Vagina (tissue), 2 donors: ENCODE data around the gene ITGAL.

Experiments
- POLR2A ChIP-seq, 2 donors: fragments of 450-650 bp; IDR thresholded peaks; one replicate each; pipeline ENCODE4 v1.6.1; 2017; ENCODE audit warnings: antibody characterized with exemption in 2 of 2, mild to moderate bottlenecking in 2 of 2, moderate library complexity in 2 of 2
- TF ChIP-seq, protein P1 (sequence below), 3 experiments: fragments of 450-650 bp in 2 of 3; fragments of 200-600 bp in 1 of 3; sonication (generic) in 1 of 3; IDR thresholded peaks; one replicate each; pipeline ENCODE4 v1.5.1; 2017 to 2019; ENCODE audit warnings: antibody characterized with exemption in 3 of 3, mild to moderate bottlenecking in 2 of 3, moderate library complexity in 2 of 3

DNA sequence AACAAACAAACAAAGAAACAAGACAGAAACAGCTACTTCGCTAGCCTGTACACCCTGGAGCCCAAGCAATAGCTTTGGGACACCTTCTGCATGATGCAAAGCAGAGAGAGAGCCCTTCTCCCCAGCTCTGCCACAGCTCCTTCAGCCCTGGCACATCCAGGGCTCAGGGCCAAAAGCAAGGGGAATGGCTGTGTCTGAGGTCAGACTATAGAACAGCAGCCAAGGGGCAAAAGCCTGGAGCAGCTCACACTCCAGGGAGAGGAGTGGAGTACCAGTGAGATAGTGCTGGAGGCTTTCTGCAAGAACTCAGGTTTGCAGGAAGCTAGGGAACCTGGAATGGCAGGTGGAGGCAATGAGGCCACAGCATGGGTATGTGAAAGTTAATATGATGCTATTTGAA is 15.3 kb upstream of the ITGAL start:
- TF ChIP-seq, protein P1, sequence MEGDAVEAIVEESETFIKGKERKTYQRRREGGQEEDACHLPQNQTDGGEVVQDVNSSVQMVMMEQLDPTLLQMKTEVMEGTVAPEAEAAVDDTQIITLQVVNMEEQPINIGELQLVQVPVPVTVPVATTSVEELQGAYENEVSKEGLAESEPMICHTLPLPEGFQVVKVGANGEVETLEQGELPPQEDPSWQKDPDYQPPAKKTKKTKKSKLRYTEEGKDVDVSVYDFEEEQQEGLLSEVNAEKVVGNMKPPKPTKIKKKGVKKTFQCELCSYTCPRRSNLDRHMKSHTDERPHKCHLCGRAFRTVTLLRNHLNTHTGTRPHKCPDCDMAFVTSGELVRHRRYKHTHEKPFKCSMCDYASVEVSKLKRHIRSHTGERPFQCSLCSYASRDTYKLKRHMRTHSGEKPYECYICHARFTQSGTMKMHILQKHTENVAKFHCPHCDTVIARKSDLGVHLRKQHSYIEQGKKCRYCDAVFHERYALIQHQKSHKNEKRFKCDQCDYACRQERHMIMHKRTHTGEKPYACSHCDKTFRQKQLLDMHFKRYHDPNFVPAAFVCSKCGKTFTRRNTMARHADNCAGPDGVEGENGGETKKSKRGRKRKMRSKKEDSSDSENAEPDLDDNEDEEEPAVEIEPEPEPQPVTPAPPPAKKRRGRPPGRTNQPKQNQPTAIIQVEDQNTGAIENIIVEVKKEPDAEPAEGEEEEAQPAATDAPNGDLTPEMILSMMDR (IDR thresholded peaks at IDR 0.05) = no peak
- TF ChIP-seq POLR2A (IDR thresholded peaks at IDR 0.05) = no peak
